OCI-M2 (cell line): ENCODE results near the gene PHLPP2.

Experiments used
- DNase-seq: peaks from one replicate; lab custom pipeline; 2025; ENCODE audit not compliant: unreplicated experiment; lab: John Stamatoyannopoulos, UW

PHLPP2 gene

DNA sequence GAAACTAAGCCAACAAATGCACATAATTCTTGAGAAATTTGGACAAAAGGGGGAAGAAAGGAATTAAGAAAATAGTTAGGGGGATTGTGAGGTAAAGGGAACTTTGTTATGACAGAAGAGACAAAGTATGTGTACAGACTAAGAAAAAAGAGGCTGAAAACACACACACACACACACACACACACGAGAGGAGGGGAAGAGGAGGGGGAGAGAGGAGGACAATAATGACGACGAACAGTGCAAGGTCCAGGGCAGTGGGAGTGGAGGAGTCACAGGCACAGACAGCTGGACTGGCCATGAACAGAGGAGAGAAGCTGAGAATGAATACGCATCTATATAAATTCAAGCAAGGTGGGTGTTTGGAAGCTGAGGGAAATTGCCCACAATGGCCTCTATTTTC, 54.0 kb downstream of the PHLPP2 start:
- DNase-seq = no peak

DNA sequence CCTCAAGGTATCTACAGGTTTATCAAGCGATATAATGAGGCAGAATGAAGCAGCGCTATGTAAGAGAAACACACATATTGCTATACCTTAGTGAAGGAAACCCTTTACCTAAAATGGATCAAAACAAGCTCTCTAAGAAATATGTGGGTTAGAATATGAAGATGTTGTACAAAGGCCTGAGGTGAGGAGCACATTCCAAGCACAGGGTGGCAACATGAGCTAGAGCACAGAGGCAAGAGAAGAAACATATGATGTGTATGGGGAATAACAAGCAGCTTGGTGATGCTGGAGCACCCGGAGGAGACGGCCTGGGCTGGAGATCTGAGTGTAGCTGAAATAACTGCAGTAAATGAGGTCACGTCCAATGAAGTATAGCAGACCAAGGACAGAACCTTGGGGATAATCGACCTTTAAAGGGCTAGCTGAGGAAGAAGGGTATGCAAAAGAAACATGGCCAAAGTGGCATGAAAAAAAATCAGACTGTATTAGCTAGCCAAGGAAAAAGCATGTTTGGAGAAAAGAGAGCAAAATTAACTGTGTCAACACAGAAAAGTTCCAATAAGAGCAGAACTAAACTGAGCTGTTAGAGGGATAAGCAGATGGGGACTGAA, 54.5 kb downstream of the PHLPP2 start:
- DNase-seq = no peak

- DNase-seq = no peak
These were observed 57.4 kb downstream of the PHLPP2 start for GRCh38 chr16:71666928-71667707.

GRCh38 chr16:71666264-71666663, 58.2 kb downstream of the PHLPP2 start:
- DNase-seq = no peak

DNA sequence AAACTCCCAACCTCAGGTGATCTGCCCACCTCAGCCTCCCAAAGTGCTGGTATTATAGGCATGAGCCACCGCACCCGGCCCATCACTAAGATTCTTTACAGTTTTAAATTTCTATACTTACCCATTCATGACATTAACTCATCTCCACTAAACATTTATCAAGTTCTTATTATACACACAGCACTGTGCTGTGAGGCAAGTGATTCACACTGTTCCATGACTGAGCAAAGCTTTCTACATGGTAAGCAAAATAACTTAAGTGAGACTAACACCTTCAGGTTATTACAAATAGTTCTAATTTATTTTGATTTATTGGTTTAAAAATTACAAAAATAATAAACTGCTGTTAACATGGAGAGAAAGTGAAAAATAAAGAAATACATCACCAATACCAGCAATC, 65.0 kb downstream of the PHLPP2 start:
- no peak for DNase-seq

GRCh38 chr16:71658771-71659170, 65.7 kb downstream of the PHLPP2 start:
- no peak for DNase-seq

GRCh38 chr16:71649704-71650103, 74.8 kb downstream of the PHLPP2 start:
- DNase-seq = no peak

GRCh38 chr16:71648921-71649320, 75.6 kb downstream of the PHLPP2 start:
- no peak for DNase-seq

GRCh38 chr16:71648162-71648561, 76.3 kb downstream of the PHLPP2 start:
- no peak for DNase-seq

- DNase-seq = no peak
These were observed 77.1 kb downstream of the PHLPP2 start for GRCh38 chr16:71647391-71647790.

DNA sequence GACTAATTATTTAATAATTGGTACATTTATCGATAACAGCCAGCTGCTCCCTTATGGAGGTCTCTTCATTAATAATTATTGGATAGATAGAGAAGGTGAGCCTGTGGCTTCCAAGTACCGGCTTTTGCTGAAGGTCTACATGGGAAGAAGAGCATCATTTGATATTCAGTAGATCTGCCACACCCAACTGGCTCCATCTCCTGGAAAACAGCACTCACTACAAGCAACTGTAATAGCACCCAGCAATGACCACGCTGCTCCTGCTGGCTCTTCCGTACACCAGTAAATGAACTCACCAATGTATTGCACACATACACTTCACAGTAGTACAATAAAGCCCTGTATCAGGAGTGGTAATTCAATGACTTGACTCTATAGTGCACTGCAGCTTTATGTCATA, 79.1 kb downstream of the PHLPP2 start:
- DNase-seq = no peak

- DNase-seq = no peak
These were observed 87.1 kb downstream of the PHLPP2 start for GRCh38 chr16:71637398-71637797.

- no peak for DNase-seq
These were observed 88.9 kb downstream of the PHLPP2 start for GRCh38 chr16:71635632-71636031.

- no peak for DNase-seq
These were observed 92.7 kb downstream of the PHLPP2 start for GRCh38 chr16:71631776-71632175.

DNA sequence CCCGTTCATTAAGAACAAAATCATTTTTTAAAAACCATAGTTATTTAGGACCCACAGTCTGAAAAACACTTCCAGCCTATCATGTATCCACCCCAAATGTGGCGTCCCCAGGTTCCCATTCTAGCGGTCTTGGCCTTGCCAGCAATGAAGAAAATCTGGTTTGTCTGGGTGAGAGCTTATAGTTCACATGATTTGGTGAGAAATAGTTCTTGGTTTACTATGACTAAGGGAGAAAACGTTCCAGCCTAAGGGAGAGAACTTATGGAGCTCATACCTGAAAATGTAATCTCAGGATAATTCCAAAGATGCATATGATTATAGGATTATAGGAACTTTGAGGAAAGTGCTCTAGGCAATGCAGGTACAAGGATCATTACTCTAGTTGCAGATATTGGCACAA, 93.7 kb downstream of the PHLPP2 start:
- DNase-seq = no peak

- DNase-seq = no peak
These were observed 95.1 kb downstream of the PHLPP2 start for GRCh38 chr16:71629278-71630016.

GRCh38 chr16:71628810-71629209, 95.7 kb downstream of the PHLPP2 start:
- DNase-seq = no peak

- DNase-seq = no peak
These were observed 96.7 kb downstream of the PHLPP2 start for GRCh38 chr16:71627731-71628181.

DNA sequence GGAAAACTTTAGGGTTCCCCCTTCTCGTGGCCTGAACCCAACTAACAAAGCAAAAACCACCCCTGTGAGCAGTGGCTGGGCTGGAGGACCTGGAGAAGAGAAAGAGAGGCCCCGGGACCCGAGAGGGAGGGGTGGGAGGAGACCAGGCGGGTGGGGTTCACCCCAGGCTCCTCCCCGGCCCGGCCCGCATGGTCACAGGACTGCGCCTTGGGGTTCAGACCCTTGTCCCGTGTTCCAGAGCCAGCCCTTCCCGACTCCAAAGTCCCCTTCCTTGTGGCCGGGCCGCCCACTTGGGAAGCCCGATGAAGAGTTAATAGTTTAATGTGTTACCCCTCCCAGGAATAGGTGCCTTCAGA, 97.7 kb downstream of the PHLPP2 start:
- DNase-seq = no peak

GRCh38 chr16:71626018-71626857, 98.3 kb downstream of the PHLPP2 start, which contains the start of gene MARVELD3:
MARVELD3 (plus strand) TSS chr16:71626184; CDS start chr16:71626230, 46 bp downstream.
- no peak for DNase-seq
